ENCODE measurements around the gene TARM1.

TARM1 gene

GRCh38 chr19:54081032-54081431 lies at the start of gene TARM1:
TARM1 (minus strand) TSS chr19:54081365; CDS start chr19:54081340, 25 bp downstream.
- no peak for TF ChIP-seq ZFX (IDR thresholded peaks at IDR 0.05; ENCODE audit: borderline replicate concordance)
- TF ChIP-seq CTCF (IDR thresholded peaks at IDR 0.05) = no peak
- H3K27ac ChIP-seq = no peak within 1 kb of the TSS

- TF ChIP-seq CTCF (IDR thresholded peaks at IDR 0.05) = no peak
- no peak for TF ChIP-seq ZFX (IDR thresholded peaks at IDR 0.05; ENCODE audit: borderline replicate concordance)
- no peak overlapping the region for H3K27ac ChIP-seq
These were observed 48.4 kb upstream of the TARM1 start for GRCh38 chr19:54129617-54129996.

- no peak overlapping the region for H3K27ac ChIP-seq
- no peak for TF ChIP-seq ZFX (IDR thresholded peaks at IDR 0.05; ENCODE audit: borderline replicate concordance)
- TF ChIP-seq CTCF (IDR thresholded peaks at IDR 0.05) = no peak
These were observed 47.8 kb upstream of the TARM1 start for GRCh38 chr19:54128796-54129616.

- TF ChIP-seq CTCF (IDR thresholded peaks at IDR 0.05) (no peak), ZFX (IDR thresholded peaks at IDR 0.05; ENCODE audit: borderline replicate concordance) (no peak)
- no peak overlapping the region for H3K27ac ChIP-seq
These were observed 47.2 kb upstream of the TARM1 start for GRCh38 chr19:54128441-54128725.

- H3K27ac ChIP-seq = no peak overlapping the region
- TF ChIP-seq CTCF (IDR thresholded peaks at IDR 0.05) (no peak), ZFX (IDR thresholded peaks at IDR 0.05; ENCODE audit: borderline replicate concordance) (no peak)
These were observed 46.7 kb upstream of the TARM1 start for GRCh38 chr19:54127688-54128440.

- no peak overlapping the region for H3K27ac ChIP-seq
- TF ChIP-seq CTCF (IDR thresholded peaks at IDR 0.05) = no peak
- TF ChIP-seq ZFX (IDR thresholded peaks at IDR 0.05; ENCODE audit: borderline replicate concordance) = no peak
These were observed 44.5 kb upstream of the TARM1 start for GRCh38 chr19:54125713-54126112.

GRCh38 chr19:54124393-54124792 lies 43.2 kb upstream of the TARM1 start:
- TF ChIP-seq ZFX (IDR thresholded peaks at IDR 0.05; ENCODE audit: borderline replicate concordance) (no peak), CTCF (IDR thresholded peaks at IDR 0.05) (no peak)
- no peak overlapping the region for H3K27ac ChIP-seq

All from 22Rv1 (cell line).